Measurements from ENCODE around the gene NOS1. TPM values are rescaled to one million over a fixed set of nuclear protein-coding genes. Genes with fewer than 3 reads are reported as not detected.

NOS1 gene
- total RNA-seq, 1 experiment from 2014 or later: 2.3 TPM

- DNase-seq: no peak
- no peak overlapping the region for H3K4me2 ChIP-seq (ENCODE audit: insufficient read depth, insufficient read length, low read length)
- H3K4me1 ChIP-seq (ENCODE audit: insufficient read depth, low read length): no peaks in the 10 kb centered on the region
- H3K23me2 ChIP-seq (ENCODE audit: insufficient read length, low read depth, low read length, poor library complexity, severe bottlenecking): peaks cover 2% of the 10 kb centered on the region
- no peak overlapping the region for H4K91ac ChIP-seq (ENCODE audit: insufficient read length, low read depth, low read length)
- H4K20me1 ChIP-seq (ENCODE audit: control insufficient read depth, insufficient read depth, insufficient read length): no peaks in the 10 kb centered on the region
- no peaks in the 10 kb centered on the region for H3K79me2 ChIP-seq (ENCODE audit: insufficient read depth, low read length)
- H3K9me3 Mint-ChIP-seq: peaks cover 0 to 2% of the 10 kb centered on the region in 2 experiments; a peak in 2 of 5 replicates
- H3K36me3 Mint-ChIP-seq (ENCODE audit: insufficient read depth in 1 of 3, low read depth in 3 of 3): no peaks in the 10 kb centered on the region; a peak in 1 of 7 replicates
- no peak overlapping the region for H3K4ac ChIP-seq (ENCODE audit: low read depth, low read length)
- no peak overlapping the region for H3K9ac ChIP-seq (ENCODE audit: extremely low read depth, insufficient read length, low read length)
- no peaks in the 10 kb centered on the region for H3K9me3 ChIP-seq (ENCODE audit: control insufficient read depth, low read depth, low read length)
- H3K27ac Mint-ChIP-seq: no peak overlapping the region; a peak in 1 of 7 replicates
- no peak overlapping the region for H2BK120ac ChIP-seq (ENCODE audit: low read depth, low read length, poor library complexity, severe bottlenecking)
- H3K79me1 ChIP-seq (ENCODE audit: insufficient read depth, low read depth, low read length, poor library complexity, severe bottlenecking): no peaks in the 10 kb centered on the region
- TF ChIP-seq CTCF (conservative IDR thresholded peaks at IDR 0.05): no peak
- no peak overlapping the region for H3K4me3 Mint-ChIP-seq
- H3K27me3 Mint-ChIP-seq (ENCODE audit: low read depth): peaks cover 74% of the 10 kb centered on the region
- no peak overlapping the region for H3K18ac ChIP-seq (ENCODE audit: insufficient read length, low read depth, low read length)
- no peak overlapping the region for H2AFZ ChIP-seq (ENCODE audit: low read length)
- no peak overlapping the region for H3K56ac ChIP-seq (ENCODE audit: insufficient read length, low read depth, low read length)
- no peak overlapping the region for H3K27ac ChIP-seq (ENCODE audit: insufficient read length, low read depth, low read length)
- no peak overlapping the region for H3K23ac ChIP-seq (ENCODE audit: insufficient read length, low read depth, low read length)
- no CpG with 5 or more reads among the region's 9 CpGs for WGBS (ENCODE audit: extremely low coverage, insufficient read length, low lambda C conversion rate)
- no peak overlapping the region for H3T11ph ChIP-seq (ENCODE audit: low read length)
- H4K8ac ChIP-seq (replicated peaks; ENCODE audit: insufficient read length, low read depth, low read length): no peak overlapping the region
- no peak overlapping the region for H2BK20ac ChIP-seq (ENCODE audit: low read depth, low read length, poor library complexity, severe bottlenecking)
- no peak overlapping the region for H2BK5ac ChIP-seq (ENCODE audit: insufficient read length, low read length)
- no peak overlapping the region for H2BK12ac ChIP-seq (ENCODE audit: insufficient read length, low read depth, low read length)
- peaks cover 2 to 13% of the 10 kb centered on the region in 2 experiments; a peak in 3 of 4 replicates for H3K4me1 Mint-ChIP-seq
- H3K27me3 ChIP-seq (ENCODE audit: insufficient read depth, low read length): peaks cover 14% of the 10 kb centered on the region; the same call in 1 of the 2 replicates
- H2AK5ac ChIP-seq (ENCODE audit: insufficient read length, low read length): no peak overlapping the region
- H4K5ac ChIP-seq (ENCODE audit: insufficient read length, low read depth, low read length): no peak overlapping the region
- H3K14ac ChIP-seq (ENCODE audit: insufficient read depth, low read length): no peak overlapping the region
- H2BK15ac ChIP-seq (ENCODE audit: low read depth, low read length): no peak overlapping the region
Observed at GRCh38 chr12:117365049-117365616, 3.7 kb upstream of the NOS1 start.
